ENCODE results near the gene PRDM2.

- no peak for TF ChIP-seq ZMYM4 (CRISPR knock-in tag; IDR thresholded peaks at IDR 0.05)
- TF ChIP-seq GLMP (CRISPR knock-in tag; IDR thresholded peaks at IDR 0.05; ENCODE audit: borderline replicate concordance) = no peak
Measured at GRCh38 chr1:13694886-13695684, 4.9 kb upstream of the PRDM2 start.

Data from HepG2 (cell line).